Fibroblast of mammary gland (primary cell): ENCODE results near the gene DTNA.

Source experiments
- DNase-seq: peaks from one replicate; pipeline ENCODE4 v3.0.0-alpha.2; 2010; ENCODE audit warnings: low read depth
- H3K4me3 ChIP-seq: 2 replicates; pipeline ENCODE4 v1.5.1; 2011; ENCODE audit warnings: low read depth, mild to moderate bottlenecking, low read length, moderate library complexity; ENCODE audit not compliant: control insufficient read depth
- CTCF ChIP-seq: conservative IDR thresholded peaks from 2 replicates; pipeline ENCODE4 v1.5.1; 2011; ENCODE audit warnings: low read depth, low read length, inconsistent platforms; ENCODE audit not compliant: control insufficient read depth, insufficient read depth

DTNA gene

GRCh38 chr18:34744569-34744968 lies 34.5 kb downstream of the DTNA start:
- DNase-seq = no peak
- H3K4me3 ChIP-seq = no peak overlapping the region
- TF ChIP-seq CTCF = no peak

GRCh38 chr18:34746614-34747013 lies 36.5 kb downstream of the DTNA start:
- no peak for DNase-seq
- no peak for TF ChIP-seq CTCF
- H3K4me3 ChIP-seq = no peak overlapping the region

- no peak for DNase-seq
- TF ChIP-seq CTCF = no peak
- no peak overlapping the region for H3K4me3 ChIP-seq
These were observed 39.6 kb downstream of the DTNA start for GRCh38 chr18:34749721-34750120.

- DNase-seq = no peak
- no peak for TF ChIP-seq CTCF
- H3K4me3 ChIP-seq = no peak overlapping the region
These were observed 42.0 kb downstream of the DTNA start for GRCh38 chr18:34752056-34752455.

GRCh38 chr18:34754300-34754699 lies 44.2 kb downstream of the DTNA start:
- no peak for TF ChIP-seq CTCF
- H3K4me3 ChIP-seq = no peak overlapping the region
- DNase-seq = no peak

- DNase-seq = no peak
- no peak for TF ChIP-seq CTCF
- H3K4me3 ChIP-seq = no peak overlapping the region
These were observed 47.6 kb downstream of the DTNA start for GRCh38 chr18:34757666-34758065.

- TF ChIP-seq CTCF = no peak
- no peak overlapping the region for H3K4me3 ChIP-seq
- no peak for DNase-seq
These were observed 48.4 kb downstream of the DTNA start for GRCh38 chr18:34758378-34758948.
